Upper lobe of right lung (tissue), 1 donor: ENCODE results near the gene CEBPA. TPM values are rescaled to one million over a fixed set of nuclear protein-coding genes. Genes with fewer than 3 reads are reported as not detected.
A peak's percentile ranks its signal among the peaks of the same experiment; 100 is the strongest.

ENCODE experiments used
- ATAC-seq: fragments of 200-7000 bp; cut with Tn5 transposase; one replicate; pipeline ENCODE4 v1.9.1; 2020; ENCODE audit warnings: mild to moderate bottlenecking, moderate library complexity
- DNase-seq: peaks from one replicate; pipeline ENCODE4 v3.0.0-alpha.2; 2020
- H3K27ac ChIP-seq: fragments of 200-600 bp; one replicate; pipeline ENCODE4 v1.8.0; 2022
- H3K27me3 ChIP-seq: fragments of 200-600 bp; one replicate; pipeline ENCODE4 v1.8.0; 2022; ENCODE audit warnings: mild to moderate bottlenecking
- H3K36me3 ChIP-seq: fragments of 200-600 bp; one replicate; pipeline ENCODE4 v1.8.0; 2022
- H3K4me1 ChIP-seq: fragments of 200-600 bp; one replicate; pipeline ENCODE4 v1.8.0; 2022
- H3K4me3 ChIP-seq: fragments of 200-600 bp; one replicate; pipeline ENCODE4 v1.8.0; 2022; ENCODE audit warnings: mild to moderate bottlenecking
- H3K9me3 ChIP-seq: fragments of 200-600 bp; one replicate; pipeline ENCODE4 v1.8.0; 2022
- CTCF ChIP-seq: fragments of 200-600 bp; IDR thresholded peaks from one replicate; pipeline ENCODE4 v1.8.0; 2022; ENCODE audit warnings: antibody characterized with exemption
- intact Hi-C: fragments of 100-400 bp; cut with DNase I; formaldehyde crosslinking; loops from one replicate; pipeline ENCODE4 v1.11.0; 2022
- total RNA-seq: library from RNA; stranded (reverse); fragmentation: NEBNext Ultra II Directional; extraction: Animal tissue kit (Norgen Biotek cat#: 25700); gene quantifications from one replicate; pipeline ENCODE4 v1.2.1, GENCODE V29; 2021
- donor health status: DM: no; HTN: yes; CAD: no; lungs with severe emphysema.

Gene CEBPA
- total RNA-seq, 1 donor from 2014 or later = 59.1 TPM

- Histone ChIP-seq H3K4me1 (no peaks in the 10 kb centered on the region), H3K4me3 (no peak overlapping the region), H3K9me3 (no peaks in the 10 kb centered on the region), H3K27me3 (peaks cover 9% of the 10 kb centered on the region), H3K36me3 (no peaks in the 10 kb centered on the region), H3K27ac (no peak overlapping the region)
- ATAC-seq = no peak
- intact Hi-C loops = no loop called here
- TF ChIP-seq CTCF = no peak
- no peak for DNase-seq
These were observed 45.0 kb upstream of the CEBPA start for GRCh38 chr19:33347300-33347699.

GRCh38 chr19:33346665-33347064 is 44.3 kb upstream of the CEBPA start:
- Histone ChIP-seq H3K9me3 (no peaks in the 10 kb centered on the region), H3K4me3 (no peak overlapping the region), H3K27ac (no peak overlapping the region), H3K4me1 (no peaks in the 10 kb centered on the region), H3K36me3 (no peaks in the 10 kb centered on the region), H3K27me3 (peaks cover 9% of the 10 kb centered on the region)
- TF ChIP-seq CTCF = no peak
- intact Hi-C loops = no loop called here
- DNase-seq = no peak
- no peak for ATAC-seq

- Histone ChIP-seq H3K4me3 (no peak overlapping the region), H3K4me1 (no peaks in the 10 kb centered on the region), H3K36me3 (no peaks in the 10 kb centered on the region), H3K9me3 (no peaks in the 10 kb centered on the region), H3K27ac (no peak overlapping the region), H3K27me3 (peaks cover 9% of the 10 kb centered on the region)
- ATAC-seq = peak; percentile 46
- no peak for DNase-seq
- TF ChIP-seq CTCF = no peak
- intact Hi-C loops = no loop called here
These were observed 42.8 kb upstream of the CEBPA start for GRCh38 chr19:33345163-33345562.

DNA sequence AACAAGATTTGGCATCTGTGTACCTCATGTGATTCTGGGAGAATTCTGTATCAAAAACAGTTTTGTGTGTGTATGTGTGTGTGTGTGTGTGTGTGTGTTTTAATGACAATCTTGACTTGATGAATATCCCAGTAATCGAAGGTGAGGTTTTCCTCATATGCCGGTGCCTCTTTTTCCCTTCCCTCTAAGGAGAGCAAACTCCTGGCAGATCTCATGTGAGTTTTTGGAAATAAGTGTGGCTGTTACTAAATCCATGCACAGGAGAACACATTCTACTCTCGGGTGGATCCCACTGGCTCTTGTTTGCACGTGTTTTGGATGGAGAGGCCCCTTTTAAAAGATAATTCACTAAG is 42.2 kb upstream of the CEBPA start:
- Histone ChIP-seq H3K36me3 (no peaks in the 10 kb centered on the region), H3K4me3 (no peak overlapping the region), H3K27ac (no peak overlapping the region), H3K9me3 (no peaks in the 10 kb centered on the region), H3K4me1 (no peaks in the 10 kb centered on the region), H3K27me3 (peaks cover 9% of the 10 kb centered on the region)
- ATAC-seq (no peak), DNase-seq (no peak)
- no peak for TF ChIP-seq CTCF
- intact Hi-C loops = no loop called here

DNA sequence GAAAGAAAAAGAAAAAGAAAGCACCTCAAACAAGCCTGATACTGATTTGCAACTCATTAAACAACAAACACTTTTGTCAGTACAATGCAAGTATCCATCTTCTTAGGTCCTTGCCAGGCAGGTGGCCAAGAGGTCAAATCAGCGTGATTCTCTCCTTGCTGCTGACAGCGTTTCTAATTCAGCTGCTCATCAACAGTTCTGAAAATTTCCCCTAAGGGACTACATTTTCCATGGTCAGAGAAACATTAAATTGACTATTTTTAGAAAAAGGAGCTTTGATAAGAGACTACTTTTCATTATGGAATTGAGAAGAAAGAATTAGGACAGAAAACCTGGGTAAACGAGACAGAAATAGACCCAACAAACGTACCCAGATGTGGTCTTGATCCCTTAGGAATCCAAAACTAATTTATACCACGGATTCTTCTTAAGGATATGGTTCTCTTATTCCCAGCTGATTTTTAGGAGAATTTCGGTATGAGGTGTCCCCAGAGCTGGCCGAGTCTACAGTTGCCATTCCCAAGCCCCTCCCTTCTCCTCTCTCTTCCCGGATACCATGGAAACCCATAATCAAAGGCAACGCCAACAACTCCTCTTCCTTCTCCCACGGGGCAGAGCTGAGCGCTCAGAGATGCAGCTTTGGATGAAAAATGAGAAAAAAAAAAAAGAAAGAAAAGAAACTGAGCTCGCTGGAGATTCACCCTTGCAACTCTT is 41.7 kb upstream of the CEBPA start:
- intact Hi-C loops = no loop called here
- no peaks in the 10 kb centered on the region for H3K4me1 ChIP-seq
- no peak for DNase-seq
- H3K9me3 ChIP-seq = no peaks in the 10 kb centered on the region
- H3K27ac ChIP-seq = no peak overlapping the region
- no peak overlapping the region for H3K4me3 ChIP-seq
- no peak for ATAC-seq
- TF ChIP-seq CTCF = no peak
- no peaks in the 10 kb centered on the region for H3K36me3 ChIP-seq
- peaks cover 9% of the 10 kb centered on the region for H3K27me3 ChIP-seq

GRCh38 chr19:33343301-33343700 is 41.0 kb upstream of the CEBPA start:
- ATAC-seq = peak; percentile 49
- Histone ChIP-seq H3K9me3 (no peaks in the 10 kb centered on the region), H3K27me3 (peaks cover 9% of the 10 kb centered on the region), H3K4me3 (no peak overlapping the region), H3K36me3 (no peaks in the 10 kb centered on the region), H3K27ac (no peak overlapping the region), H3K4me1 (no peaks in the 10 kb centered on the region)
- intact Hi-C loops = no loop called here
- TF ChIP-seq CTCF = no peak
- no peak for DNase-seq
